HG03575 (cell line): Measurements from ENCODE around the gene QKI.

Experiments
- ATAC-seq: cut with Tn5 transposase; IDR thresholded peaks from one replicate; pipeline ENCODE4 v1.9.1; 2021; ENCODE audit not compliant: unreplicated experiment, insufficient number of reproducible peaks, low FRiP score; ENCODE audit errors: extremely low read depth

Gene QKI

GRCh38 chr6:163507965-163508364, 93.4 kb downstream of the QKI start:
- ATAC-seq = no peak

GRCh38 chr6:163513003-163513402, 98.5 kb downstream of the QKI start:
- ATAC-seq = no peak

- no peak for ATAC-seq
Measured at GRCh38 chr6:163513570-163514166, 99.2 kb downstream of the QKI start.

DNA sequence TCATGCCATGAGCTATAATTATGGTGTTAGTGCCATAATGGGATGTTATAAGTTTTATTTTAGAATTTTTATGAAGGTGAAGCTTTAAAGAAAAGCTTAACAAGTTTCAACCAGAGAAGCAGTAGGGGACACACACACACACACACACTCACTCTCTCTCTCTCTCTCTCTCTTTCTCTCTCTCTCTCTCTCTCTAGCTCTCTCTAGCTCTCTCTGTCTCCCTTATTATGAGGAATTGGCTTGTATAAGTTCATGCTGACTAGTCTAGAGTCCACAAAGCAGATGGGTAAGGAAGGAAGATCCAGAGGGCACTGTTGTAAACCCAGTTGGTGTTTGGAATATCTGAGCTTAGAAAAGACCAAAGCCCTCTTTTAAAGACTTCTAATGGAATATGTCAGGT, 102.4 kb downstream of the QKI start:
- ATAC-seq = no peak

DNA sequence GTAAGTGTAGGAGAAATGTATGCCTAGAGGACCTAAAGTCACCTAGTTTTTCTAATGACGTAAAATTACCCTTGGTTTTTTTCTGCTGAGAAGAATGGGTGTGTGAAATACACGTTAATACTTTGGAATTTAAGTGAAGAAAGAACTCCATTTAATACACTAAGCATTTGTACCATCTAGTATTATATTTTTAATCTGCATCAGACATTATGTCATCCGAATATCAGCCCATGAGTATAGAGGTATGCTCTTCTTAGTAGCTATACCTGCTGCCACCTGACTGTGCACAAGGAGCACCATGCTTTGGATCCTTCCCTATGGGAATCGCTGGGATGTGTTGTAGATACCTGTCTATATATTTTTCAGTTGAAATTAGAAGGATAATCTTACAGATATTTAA, 106.4 kb downstream of the QKI start:
- no peak for ATAC-seq

GRCh38 chr6:163522033-163522432, 107.5 kb downstream of the QKI start:
- ATAC-seq = no peak

DNA sequence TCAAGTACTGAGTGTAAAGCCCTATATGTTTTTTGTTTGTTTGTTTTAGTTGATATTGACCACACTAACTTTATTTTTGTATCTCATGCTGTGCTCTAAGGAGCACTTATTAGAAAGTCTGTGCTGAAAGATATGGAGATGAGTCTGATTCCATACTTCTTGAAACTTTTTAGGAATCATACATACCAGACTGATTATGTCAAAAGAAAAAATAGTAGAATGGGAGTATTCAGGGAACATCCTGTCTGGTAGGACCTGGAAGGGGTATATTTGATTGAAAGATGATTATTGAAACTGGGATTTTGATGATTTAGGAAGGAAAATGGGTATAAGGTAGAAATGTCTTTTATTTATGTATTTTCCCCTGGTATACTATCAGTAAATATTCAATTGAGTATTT, 111.4 kb downstream of the QKI start:
- ATAC-seq = no peak

DNA sequence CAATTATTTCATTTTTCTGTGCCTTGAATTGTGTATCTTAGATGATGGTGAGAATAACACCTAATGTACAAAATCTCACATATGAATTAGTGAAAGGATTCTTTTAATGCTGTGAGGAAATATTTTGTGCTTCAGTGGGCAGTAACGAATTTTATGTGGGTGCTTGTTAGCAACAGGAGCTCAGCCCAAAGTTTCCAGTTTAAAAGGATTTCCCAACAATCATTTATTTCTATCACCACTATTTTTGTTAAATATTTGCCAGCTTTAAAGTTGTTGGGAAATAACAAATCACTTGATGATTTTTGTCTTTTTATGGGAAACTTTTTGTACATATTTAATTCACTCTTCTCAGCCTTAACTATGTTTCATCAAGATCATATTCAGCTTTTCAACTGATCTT, 111.8 kb downstream of the QKI start:
- ATAC-seq = no peak

DNA sequence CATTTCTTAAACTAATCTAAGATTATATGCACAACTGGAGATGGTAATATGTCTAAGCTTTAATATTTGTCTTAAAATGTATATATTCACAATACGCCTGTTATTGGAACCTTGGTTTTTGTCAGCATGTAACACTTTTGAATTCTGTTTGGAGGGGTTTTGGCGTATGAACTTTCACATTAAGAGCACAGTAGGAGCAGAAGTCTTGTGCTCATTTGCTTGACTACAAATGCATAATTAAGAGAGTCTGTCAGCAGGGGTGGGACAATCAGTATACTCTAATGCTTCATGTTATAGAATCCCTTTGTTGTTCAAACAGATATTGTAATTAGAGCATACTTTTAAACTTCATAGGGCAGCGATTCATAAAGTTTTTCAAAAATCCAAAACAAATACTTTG, 112.8 kb downstream of the QKI start:
- no peak for ATAC-seq

GRCh38 chr6:163529605-163530004, 115.1 kb downstream of the QKI start:
- no peak for ATAC-seq

DNA sequence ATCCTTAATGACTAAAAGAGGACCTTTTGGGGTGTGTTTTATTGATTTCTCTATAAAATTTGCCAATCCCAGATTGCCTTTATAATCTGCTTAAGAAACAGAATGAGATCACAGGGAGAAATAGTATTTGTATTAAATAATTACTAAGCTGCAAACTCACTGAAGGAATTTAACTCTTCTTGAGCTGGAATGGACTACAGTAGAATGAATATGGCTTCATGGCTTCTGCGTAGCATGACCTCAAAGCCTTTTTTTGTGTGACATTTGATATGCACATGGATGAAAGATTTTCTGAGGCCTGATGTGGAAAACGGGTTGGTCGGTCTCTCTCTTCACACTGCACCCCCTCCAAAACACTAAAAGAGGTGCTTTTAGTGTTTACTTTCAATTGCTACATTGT, 115.9 kb downstream of the QKI start:
- ATAC-seq = no peak

DNA sequence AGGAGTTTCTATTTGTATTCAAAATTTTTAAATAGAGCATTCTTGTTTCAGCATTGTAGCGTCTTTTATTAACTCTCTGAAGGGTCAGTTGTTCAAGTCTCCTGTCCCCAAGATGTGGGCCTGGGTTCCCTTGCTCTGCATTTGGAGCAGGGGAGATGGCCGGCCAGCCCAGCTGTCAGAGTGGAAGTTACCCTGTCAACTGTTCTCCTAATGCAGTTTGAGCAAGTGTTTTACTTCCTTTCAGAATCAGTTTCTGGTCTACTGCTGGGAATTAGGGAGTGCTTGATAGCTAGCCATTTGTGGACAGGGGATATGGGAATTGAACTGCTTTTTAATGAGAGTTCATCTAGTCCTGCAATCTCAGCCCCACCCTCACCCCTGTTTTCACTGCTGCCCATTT, 116.6 kb downstream of the QKI start:
- ATAC-seq = no peak

DNA sequence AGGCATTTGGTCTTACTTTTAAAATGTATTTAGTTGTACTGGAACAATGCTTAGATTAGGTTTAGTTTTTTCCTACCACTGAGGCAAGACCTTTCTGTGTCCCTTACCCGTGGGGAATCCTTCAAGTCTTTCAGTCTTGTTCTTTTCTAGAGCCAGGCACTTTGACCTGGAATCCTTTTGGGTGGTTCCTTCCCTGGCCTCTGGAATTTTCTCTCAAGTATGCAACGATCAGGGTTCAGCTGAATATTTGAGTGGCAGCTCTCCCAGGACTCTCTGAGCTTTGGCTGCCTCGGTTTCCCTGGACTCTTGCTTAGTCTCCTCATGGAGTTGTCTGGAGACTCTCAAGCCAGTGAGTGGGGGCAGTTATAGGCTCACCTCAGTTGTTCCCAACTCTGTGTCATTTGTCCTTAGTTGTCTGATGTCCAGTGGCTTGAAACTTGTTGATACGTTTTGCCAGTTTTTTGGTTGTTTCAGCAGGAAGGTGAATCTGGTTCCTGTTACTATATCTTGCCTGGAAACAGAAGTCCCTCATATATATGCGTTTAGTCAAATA, 118.1 kb downstream of the QKI start:
- no peak for ATAC-seq

DNA sequence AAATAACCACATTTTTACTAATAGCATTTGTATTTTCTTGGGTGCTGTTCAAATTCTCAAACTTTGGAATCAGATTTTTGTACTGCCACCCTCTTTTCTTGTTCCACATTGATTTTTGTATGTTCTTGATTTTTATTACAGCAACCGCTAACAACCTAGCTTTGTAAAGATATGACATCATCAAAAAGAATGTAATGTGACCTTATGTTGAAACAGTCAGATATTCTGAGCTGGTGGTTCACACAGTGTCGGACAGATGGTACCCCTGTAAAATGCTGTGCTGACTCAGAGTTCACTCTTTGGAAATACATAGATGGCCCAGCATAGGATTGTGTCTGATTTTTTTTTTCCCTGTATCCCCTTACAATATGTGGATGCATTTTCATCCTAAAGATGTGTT, 118.9 kb downstream of the QKI start:
- ATAC-seq = no peak

DNA sequence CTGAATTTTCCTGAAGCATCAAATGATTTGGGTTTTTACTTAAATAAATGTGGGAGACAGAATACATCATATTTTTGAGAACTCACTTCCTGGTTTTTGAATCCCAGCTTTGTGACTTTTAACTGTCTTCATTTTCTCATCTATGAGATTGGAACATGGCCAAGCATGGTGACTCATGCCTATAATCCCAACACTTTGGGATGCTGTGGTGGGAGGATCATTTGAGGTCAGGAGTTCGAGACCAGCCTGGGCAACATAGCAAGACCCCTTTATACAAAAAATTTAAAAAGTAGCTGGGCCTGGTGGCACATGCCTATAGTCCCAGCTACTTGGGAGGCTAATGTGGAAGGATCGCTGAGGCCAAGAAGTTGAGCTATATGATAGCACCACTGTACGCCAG, 122.3 kb downstream of the QKI start:
- ATAC-seq = no peak

- ATAC-seq = no peak
Measured at GRCh38 chr6:163538331-163538730, 123.8 kb downstream of the QKI start.

DNA sequence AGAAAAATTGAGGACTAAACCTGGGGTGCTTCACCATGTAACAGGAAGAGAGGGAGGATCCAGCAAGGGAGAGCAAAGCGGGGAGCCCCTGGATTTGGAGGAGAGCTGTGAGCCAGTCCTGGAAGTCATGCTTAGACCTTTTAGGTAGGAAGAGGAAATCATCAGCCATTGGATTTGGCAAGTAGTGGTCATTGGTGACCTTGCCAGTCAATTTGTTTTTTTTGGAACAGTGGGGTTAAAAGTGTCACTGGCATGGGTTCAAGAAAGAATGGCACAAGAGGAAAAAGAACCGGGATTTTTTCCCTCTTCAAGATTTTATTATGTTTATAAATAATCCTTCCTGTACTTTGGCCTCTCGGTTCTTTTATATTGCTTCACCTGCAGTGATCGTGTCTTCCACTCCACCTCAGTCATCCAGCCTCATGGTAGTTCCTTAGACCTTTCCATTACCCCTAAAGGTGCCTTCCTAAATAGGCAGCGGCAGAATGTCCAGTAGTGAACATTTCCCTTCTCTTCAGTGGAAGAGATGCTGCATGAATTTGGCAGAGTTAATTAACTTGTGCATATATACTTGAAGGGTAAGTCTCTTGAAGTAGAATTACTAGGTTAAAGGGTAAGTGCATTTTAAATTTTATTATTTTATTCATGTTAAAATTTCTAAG, 124.7 kb downstream of the QKI start:
- ATAC-seq = no peak

GRCh38 chr6:163543321-163543720, 128.8 kb downstream of the QKI start:
- ATAC-seq = no peak

GRCh38 chr6:163545370-163545769, 130.9 kb downstream of the QKI start:
- ATAC-seq = no peak

DNA sequence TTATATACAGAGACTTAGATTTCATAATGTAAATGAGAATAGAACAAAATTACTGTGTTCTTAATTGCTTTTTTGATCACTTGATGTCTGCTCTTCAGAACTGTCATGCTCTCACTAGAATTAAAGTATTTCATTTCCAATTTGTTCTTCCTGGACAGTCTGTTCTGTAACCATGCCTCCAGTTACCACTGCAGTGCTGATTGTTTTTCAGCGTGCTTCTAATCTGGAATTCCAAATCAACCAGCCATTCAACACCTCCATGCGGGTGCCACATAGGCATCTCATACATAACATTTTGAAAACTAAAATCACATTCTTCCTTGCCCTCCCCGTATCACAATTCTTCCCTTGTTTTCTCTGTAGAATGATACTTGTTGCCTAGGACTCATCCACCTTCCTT, 132.8 kb downstream of the QKI start:
- ATAC-seq = no peak

GRCh38 chr6:163548624-163549023, 134.1 kb downstream of the QKI start:
- ATAC-seq = no peak
